OCI-LY1 (cell line): ENCODE measurements around the gene TM7SF3.

Source experiments
- CTCF ChIP-seq: fragments of 200-600 bp; sonication (generic), shearing (Covaris generic); IDR thresholded peaks from 2 replicates; pipeline ENCODE4 v1.5.1; 2017; ENCODE audit warnings: mild to moderate bottlenecking, antibody characterized with exemption, low read length, moderate library complexity, mixed read lengths
- EZH2 ChIP-seq: fragments of 200-600 bp; sonication (generic), shearing (Covaris generic); IDR thresholded peaks from 2 replicates; pipeline ENCODE4 v1.8.0; 2017; ENCODE audit warnings: borderline replicate concordance, mixed run types, mild to moderate bottlenecking, antibody characterized with exemption, low read length, moderate library complexity, mixed read lengths

DNA sequence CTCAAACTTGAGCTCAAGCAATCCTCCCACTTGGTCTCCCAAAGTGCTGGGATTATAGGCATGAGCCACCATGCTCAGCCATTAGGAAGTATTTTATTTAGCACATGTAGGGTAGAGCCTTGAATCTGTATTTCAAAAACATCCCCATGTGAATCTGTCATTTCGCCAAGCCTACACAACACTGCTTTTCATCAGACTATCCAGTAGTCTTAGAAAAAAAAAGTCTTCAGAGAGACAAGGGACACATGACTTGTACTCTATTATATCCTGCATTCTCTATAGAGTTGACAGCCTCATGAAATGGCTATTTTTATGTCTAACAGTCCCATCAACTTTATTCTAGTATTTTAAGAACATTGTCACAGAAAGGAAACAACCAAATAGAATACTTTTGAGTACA is 35.4 kb downstream of the TM7SF3 start:
- no peak for TF ChIP-seq EZH2
- no peak for TF ChIP-seq CTCF
